K562 (cell line): ENCODE measurements around the gene GPD2.

Source experiments
- CTCF ChIP-seq, 3 experiments: IDR thresholded peaks in 2 of 3; conservative IDR thresholded peaks in 1 of 3; 2 replicates each; pipeline ENCODE4 v1.5.1; 2011 to 2012; ENCODE audit warnings: low read length in 3 of 3, mild to moderate bottlenecking in 3 of 3, control low read depth in 2 of 3, improper control_type of control experiment in 1 of 3, inconsistent platforms in 1 of 3, low read depth in 1 of 3, mixed read lengths in 1 of 3, moderate library complexity in 1 of 3; ENCODE audit not compliant: insufficient read depth in 2 of 3
- EGR1 ChIP-seq: fragments of 450-650 bp; conservative IDR thresholded peaks from 2 replicates; pipeline ENCODE4 v1.6.1; 2017; ENCODE audit warnings: mild to moderate bottlenecking
- ELF4 ChIP-seq: fragments of 450-650 bp; formaldehyde crosslinking; IDR thresholded peaks from 2 replicates; pipeline ENCODE4 v1.4.0; 2022; ENCODE audit warnings: missing genetic modification characterization
- EZH2 ChIP-seq: IDR thresholded peaks from 2 replicates; pipeline ENCODE4 v1.6.1; 2012; ENCODE audit warnings: low read depth, mild to moderate bottlenecking, inconsistent platforms, low read length, borderline replicate concordance
- FOXM1 ChIP-seq, 2 experiments: fragments of 450-650 bp in 1 of 2; sonication (generic) in 1 of 2; formaldehyde crosslinking in 1 of 2; IDR thresholded peaks; 2 replicates each; pipeline versions ENCODE4 v1.6.1 to v1.9.0; 2017 to 2022; ENCODE audit warnings: low read depth in 2 of 2, mild to moderate bottlenecking in 2 of 2, missing genetic modification reagents in 1 of 2, moderate library complexity in 1 of 2
- MIER1 ChIP-seq: fragments of 450-650 bp; IDR thresholded peaks from 2 replicates; pipeline ENCODE4 v1.6.1; 2016; ENCODE audit warnings: antibody characterized with exemption, mild to moderate bottlenecking, low read depth
- NCOA1 ChIP-seq: fragments of 450-650 bp; IDR thresholded peaks from 2 replicates; pipeline ENCODE4 v1.6.1; 2016; ENCODE audit warnings: low read depth
- POLR2A ChIP-seq: fragments of 450-650 bp; conservative IDR thresholded peaks from 2 replicates; pipeline ENCODE4 v1.6.1; 2016
- POLR2AphosphoS5 ChIP-seq: IDR thresholded peaks from 2 replicates; pipeline ENCODE4 v1.6.1; 2011; ENCODE audit warnings: mild to moderate bottlenecking, low read depth, low read length, moderate library complexity; ENCODE audit not compliant: control insufficient read depth, insufficient read depth
- ZZZ3 ChIP-seq: fragments of 450-650 bp; IDR thresholded peaks from 2 replicates; pipeline ENCODE4 v1.6.1; 2016; ENCODE audit warnings: antibody characterized with exemption, mild to moderate bottlenecking, moderate library complexity
- TF ChIP-seq, protein P1 (sequence below): fragments of 150-350 bp; conservative IDR thresholded peaks from 2 replicates; pipeline ENCODE4 v1.6.1; 2014; ENCODE audit warnings: low read length
- TF ChIP-seq, protein P2 (sequence below): fragments of 200-600 bp; sonication (generic); IDR thresholded peaks from one replicate; pipeline ENCODE4 v1.6.1; 2012; ENCODE audit warnings: mild to moderate bottlenecking, low read depth, low read length, inconsistent platforms

GRCh38 chr2:156622491-156622890, 186.3 kb downstream of the GPD2 start:
- TF ChIP-seq MIER1 = no peak
- no peak for TF ChIP-seq CTCF (IDR thresholded peaks at IDR 0.05 in 2 of 3, conservative IDR thresholded peaks at IDR 0.05 in 1 of 3; ENCODE audit: insufficient read depth in 2 of 3, low read depth in 1 of 3, low read length in 3 of 3)
- TF ChIP-seq, protein P1, sequence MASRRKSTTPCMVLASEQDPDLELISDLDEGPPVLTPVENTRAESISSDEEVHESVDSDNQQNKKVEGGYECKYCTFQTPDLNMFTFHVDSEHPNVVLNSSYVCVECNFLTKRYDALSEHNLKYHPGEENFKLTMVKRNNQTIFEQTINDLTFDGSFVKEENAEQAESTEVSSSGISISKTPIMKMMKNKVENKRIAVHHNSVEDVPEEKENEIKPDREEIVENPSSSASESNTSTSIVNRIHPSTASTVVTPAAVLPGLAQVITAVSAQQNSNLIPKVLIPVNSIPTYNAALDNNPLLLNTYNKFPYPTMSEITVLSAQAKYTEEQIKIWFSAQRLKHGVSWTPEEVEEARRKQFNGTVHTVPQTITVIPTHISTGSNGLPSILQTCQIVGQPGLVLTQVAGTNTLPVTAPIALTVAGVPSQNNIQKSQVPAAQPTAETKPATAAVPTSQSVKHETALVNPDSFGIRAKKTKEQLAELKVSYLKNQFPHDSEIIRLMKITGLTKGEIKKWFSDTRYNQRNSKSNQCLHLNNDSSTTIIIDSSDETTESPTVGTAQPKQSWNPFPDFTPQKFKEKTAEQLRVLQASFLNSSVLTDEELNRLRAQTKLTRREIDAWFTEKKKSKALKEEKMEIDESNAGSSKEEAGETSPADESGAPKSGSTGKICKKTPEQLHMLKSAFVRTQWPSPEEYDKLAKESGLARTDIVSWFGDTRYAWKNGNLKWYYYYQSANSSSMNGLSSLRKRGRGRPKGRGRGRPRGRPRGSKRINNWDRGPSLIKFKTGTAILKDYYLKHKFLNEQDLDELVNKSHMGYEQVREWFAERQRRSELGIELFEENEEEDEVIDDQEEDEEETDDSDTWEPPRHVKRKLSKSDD = no peak
- TF ChIP-seq, protein P2, sequence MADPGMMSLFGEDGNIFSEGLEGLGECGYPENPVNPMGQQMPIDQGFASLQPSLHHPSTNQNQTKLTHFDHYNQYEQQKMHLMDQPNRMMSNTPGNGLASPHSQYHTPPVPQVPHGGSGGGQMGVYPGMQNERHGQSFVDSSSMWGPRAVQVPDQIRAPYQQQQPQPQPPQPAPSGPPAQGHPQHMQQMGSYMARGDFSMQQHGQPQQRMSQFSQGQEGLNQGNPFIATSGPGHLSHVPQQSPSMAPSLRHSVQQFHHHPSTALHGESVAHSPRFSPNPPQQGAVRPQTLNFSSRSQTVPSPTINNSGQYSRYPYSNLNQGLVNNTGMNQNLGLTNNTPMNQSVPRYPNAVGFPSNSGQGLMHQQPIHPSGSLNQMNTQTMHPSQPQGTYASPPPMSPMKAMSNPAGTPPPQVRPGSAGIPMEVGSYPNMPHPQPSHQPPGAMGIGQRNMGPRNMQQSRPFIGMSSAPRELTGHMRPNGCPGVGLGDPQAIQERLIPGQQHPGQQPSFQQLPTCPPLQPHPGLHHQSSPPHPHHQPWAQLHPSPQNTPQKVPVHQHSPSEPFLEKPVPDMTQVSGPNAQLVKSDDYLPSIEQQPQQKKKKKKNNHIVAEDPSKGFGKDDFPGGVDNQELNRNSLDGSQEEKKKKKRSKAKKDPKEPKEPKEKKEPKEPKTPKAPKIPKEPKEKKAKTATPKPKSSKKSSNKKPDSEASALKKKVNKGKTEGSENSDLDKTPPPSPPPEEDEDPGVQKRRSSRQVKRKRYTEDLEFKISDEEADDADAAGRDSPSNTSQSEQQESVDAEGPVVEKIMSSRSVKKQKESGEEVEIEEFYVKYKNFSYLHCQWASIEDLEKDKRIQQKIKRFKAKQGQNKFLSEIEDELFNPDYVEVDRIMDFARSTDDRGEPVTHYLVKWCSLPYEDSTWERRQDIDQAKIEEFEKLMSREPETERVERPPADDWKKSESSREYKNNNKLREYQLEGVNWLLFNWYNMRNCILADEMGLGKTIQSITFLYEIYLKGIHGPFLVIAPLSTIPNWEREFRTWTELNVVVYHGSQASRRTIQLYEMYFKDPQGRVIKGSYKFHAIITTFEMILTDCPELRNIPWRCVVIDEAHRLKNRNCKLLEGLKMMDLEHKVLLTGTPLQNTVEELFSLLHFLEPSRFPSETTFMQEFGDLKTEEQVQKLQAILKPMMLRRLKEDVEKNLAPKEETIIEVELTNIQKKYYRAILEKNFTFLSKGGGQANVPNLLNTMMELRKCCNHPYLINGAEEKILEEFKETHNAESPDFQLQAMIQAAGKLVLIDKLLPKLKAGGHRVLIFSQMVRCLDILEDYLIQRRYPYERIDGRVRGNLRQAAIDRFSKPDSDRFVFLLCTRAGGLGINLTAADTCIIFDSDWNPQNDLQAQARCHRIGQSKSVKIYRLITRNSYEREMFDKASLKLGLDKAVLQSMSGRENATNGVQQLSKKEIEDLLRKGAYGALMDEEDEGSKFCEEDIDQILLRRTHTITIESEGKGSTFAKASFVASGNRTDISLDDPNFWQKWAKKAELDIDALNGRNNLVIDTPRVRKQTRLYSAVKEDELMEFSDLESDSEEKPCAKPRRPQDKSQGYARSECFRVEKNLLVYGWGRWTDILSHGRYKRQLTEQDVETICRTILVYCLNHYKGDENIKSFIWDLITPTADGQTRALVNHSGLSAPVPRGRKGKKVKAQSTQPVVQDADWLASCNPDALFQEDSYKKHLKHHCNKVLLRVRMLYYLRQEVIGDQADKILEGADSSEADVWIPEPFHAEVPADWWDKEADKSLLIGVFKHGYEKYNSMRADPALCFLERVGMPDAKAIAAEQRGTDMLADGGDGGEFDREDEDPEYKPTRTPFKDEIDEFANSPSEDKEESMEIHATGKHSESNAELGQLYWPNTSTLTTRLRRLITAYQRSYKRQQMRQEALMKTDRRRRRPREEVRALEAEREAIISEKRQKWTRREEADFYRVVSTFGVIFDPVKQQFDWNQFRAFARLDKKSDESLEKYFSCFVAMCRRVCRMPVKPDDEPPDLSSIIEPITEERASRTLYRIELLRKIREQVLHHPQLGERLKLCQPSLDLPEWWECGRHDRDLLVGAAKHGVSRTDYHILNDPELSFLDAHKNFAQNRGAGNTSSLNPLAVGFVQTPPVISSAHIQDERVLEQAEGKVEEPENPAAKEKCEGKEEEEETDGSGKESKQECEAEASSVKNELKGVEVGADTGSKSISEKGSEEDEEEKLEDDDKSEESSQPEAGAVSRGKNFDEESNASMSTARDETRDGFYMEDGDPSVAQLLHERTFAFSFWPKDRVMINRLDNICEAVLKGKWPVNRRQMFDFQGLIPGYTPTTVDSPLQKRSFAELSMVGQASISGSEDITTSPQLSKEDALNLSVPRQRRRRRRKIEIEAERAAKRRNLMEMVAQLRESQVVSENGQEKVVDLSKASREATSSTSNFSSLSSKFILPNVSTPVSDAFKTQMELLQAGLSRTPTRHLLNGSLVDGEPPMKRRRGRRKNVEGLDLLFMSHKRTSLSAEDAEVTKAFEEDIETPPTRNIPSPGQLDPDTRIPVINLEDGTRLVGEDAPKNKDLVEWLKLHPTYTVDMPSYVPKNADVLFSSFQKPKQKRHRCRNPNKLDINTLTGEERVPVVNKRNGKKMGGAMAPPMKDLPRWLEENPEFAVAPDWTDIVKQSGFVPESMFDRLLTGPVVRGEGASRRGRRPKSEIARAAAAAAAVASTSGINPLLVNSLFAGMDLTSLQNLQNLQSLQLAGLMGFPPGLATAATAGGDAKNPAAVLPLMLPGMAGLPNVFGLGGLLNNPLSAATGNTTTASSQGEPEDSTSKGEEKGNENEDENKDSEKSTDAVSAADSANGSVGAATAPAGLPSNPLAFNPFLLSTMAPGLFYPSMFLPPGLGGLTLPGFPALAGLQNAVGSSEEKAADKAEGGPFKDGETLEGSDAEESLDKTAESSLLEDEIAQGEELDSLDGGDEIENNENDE = no peak
- no peak for TF ChIP-seq EZH2
- TF ChIP-seq POLR2AphosphoS5 = no peak
- TF ChIP-seq ZZZ3 = no peak
- TF ChIP-seq EGR1 = no peak
- no peak for TF ChIP-seq ELF4 (CRISPR knock-in tag)
- no peak for TF ChIP-seq POLR2A
- TF ChIP-seq FOXM1 (IDR thresholded peaks at IDR 0.05; ENCODE audit: low read depth) = no peak
- no peak for TF ChIP-seq FOXM1 (CRISPR knock-in tag; IDR thresholded peaks at IDR 0.05; ENCODE audit: low read depth)
- no peak for TF ChIP-seq NCOA1
